GM20000 (cell line): ENCODE data around the gene CLDND1.
A peak's percentile ranks its signal among the peaks of the same experiment; 100 is the strongest.

Experiments
- DNase-seq: peaks from one replicate; pipeline ENCODE4 v3.0.0; 2012; ENCODE audit warnings: low spot score
- TF ChIP-seq, protein P1 (sequence below): IDR thresholded peaks from 2 replicates; pipeline ENCODE4 v1.5.1; 2012; ENCODE audit warnings: mild to moderate bottlenecking, control low read depth; ENCODE audit errors: extremely low read depth, missing control alignments

The CLDND1 gene

DNA sequence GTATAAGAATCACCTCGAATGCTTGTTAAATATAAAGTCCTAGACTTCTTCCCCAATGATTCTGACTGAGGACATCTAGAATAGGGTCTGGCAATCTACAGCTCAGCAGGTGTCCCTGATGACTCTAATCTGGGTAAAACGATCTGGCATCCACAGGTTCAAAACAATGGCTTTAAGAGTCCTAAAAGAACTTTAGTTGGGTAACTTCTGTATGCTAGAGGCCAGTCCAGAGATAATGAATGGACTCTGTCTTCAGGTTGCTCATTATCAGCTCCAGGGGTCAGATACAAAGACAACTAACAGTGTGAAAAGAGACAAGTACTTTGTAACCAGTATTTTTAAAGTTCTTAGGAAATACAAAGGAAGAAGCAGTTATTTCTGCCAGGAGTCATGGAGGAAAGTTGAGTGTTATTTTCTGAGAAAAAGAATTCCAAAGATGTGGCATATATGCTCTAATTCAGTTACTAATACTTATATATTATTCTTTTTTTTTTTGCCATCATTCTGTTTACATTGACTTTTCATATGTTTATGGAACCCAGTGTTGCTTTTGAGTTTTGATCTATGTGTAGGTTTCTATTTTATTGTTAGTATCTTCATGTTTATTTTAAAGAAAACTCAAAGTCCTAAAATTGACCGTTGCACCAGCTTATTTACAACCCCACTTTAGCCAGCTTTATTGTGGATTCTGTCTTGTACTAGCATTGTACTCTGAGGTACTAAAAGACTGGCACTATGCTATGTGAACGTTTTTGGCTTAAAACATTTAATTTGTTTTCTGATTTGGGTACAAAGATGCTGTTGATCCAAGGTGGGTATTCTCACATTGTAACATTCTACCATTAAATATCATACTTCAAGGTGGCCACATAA is 6.0 kb upstream of the CLDND1 start:
- TF ChIP-seq, protein P1, sequence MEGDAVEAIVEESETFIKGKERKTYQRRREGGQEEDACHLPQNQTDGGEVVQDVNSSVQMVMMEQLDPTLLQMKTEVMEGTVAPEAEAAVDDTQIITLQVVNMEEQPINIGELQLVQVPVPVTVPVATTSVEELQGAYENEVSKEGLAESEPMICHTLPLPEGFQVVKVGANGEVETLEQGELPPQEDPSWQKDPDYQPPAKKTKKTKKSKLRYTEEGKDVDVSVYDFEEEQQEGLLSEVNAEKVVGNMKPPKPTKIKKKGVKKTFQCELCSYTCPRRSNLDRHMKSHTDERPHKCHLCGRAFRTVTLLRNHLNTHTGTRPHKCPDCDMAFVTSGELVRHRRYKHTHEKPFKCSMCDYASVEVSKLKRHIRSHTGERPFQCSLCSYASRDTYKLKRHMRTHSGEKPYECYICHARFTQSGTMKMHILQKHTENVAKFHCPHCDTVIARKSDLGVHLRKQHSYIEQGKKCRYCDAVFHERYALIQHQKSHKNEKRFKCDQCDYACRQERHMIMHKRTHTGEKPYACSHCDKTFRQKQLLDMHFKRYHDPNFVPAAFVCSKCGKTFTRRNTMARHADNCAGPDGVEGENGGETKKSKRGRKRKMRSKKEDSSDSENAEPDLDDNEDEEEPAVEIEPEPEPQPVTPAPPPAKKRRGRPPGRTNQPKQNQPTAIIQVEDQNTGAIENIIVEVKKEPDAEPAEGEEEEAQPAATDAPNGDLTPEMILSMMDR, result no peak
- no peak for DNase-seq

DNA sequence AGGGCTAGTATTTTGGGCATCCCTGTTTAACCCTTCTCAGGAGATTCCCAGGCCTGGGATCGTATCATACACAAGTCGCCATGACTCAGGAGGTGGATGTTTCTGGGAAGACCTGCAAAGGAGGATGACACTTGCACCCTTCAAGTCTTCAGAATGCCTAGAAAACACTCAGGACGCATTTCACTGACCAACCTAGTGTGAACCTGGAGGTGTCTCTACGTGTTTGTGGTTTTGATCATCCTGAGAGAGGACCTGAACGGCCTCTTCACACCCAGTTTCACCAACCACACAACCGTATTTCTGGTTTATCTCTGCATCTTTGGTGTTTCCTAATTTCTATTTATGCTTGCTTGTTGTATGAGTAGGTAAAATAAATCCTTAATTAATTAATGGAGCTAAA is 2.8 kb upstream of the CLDND1 start:
- TF ChIP-seq, protein P1, result no peak
- peak; percentile 36 for DNase-seq

DNA sequence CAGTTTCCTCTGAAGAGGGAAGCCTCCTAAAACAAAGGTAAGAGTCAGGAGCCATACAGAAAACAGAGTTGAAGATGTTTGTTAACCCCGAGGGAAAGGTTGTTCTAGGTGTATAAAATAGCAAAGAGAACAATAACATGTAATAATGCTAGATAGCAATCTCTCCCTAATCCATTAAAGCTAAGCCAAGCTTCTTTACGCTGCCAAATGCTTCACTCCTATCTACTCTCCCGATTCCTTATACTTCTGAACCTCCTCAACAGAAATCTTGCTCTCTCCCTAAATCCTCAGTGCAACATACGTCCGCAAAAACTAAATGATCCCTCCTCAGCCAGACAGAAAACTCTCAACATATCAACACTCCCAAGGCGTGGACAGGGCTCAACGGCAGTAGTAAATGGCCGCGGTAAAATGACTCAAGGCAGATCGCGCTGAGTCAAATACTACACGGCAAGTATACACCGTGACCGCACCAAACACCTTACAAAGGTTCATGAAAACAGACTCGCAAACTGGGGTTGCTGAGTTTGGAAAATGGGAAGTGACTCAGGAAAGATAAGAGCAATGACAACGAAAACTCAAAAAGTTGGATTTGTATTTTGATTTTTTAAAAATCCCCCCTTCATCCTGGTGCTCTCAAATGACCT is 682 bp downstream of the CLDND1 start:
- peak; percentile 42 for DNase-seq
- TF ChIP-seq, protein P1, result no peak

DNA sequence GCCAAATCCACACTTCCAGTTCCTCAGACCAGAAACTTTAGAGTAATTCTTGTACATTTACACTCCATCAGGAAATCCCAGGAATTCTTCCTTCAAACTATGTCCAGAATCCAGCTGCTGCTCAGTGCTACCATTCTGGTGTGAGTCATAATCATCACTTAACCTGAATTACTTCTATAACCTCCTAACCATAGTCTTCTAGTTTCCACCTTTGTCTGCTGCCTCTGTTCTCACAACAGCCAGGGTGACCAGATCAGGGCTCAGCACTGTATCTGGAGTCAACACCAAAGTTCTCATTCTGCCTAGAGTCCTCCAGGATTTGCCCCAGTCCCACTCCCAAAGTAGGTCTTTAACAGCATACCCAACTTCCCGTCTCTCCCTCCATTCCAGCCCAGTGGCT is 3.4 kb downstream of the CLDND1 start:
- DNase-seq, result no peak
- TF ChIP-seq, protein P1, result no peak

DNA sequence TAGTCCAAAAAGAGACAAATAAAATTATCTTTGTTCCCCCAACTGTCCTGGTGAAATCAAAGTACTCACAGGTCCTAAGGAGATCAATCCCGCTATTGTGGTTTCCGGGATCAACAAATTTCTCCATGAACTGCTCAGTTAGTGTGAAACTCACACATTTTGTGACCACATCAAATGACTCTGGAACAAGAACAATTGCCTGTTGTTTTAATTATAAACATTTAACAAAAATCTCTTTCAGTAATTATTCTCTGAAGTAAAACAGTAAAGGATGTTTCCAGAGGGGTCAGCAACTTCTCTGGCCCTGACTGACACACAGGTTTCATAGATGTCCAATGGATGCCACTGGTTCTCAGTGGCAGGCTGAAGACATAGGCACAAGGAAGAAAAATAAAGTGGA is 3.9 kb downstream of the CLDND1 start:
- TF ChIP-seq, protein P1, result no peak
- DNase-seq, result no peak

DNA sequence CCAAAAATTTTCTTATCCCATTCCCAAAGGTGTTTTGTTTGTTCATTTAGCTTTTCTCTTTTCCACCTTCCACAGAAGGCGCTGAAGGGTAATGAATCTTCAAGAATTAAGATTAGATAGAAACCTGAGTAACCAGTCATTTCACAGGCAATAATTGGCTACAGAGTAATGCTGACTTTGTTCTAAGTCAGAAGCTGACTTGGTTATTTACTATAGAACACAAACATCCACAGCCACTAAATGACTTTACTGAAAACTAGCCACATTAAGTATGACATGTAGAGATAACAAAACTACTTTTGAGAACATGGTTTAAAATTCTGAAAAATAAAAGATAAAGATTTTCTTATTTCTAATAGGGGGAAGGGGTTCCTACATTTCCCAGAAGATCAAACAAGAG is 7.8 kb downstream of the CLDND1 start:
- TF ChIP-seq, protein P1, result no peak

DNA sequence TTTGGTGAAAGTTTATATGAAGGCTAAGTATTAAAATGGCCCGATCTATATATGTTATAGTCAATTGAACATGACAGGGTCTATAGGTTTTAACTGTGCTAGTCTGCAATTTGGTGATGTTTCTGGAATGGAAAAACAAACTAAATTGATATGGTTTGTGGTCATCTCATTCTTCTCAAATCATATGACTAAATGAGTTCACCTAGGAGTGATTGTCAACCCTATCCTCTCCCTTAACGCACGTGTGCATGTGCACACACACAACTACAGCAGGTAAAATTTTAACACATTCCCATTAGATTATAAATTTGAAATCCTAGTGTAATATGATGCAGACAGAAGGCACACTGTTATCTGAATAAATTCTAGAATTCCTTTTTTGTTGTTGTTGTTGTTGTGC is 9.0 kb downstream of the CLDND1 start:
- TF ChIP-seq, protein P1, result no peak
- DNase-seq, result no peak

More for the DNA sequence above, 7.8 kb downstream of the CLDND1 start:
- no peak for DNase-seq
